ENCODE data around the gene CLINT1.

Gene CLINT1

GRCh38 chr5:157818368-157818767 is 40.6 kb downstream of the CLINT1 start:
- no peak for DNase-seq

- no peak for DNase-seq
Observed at GRCh38 chr5:157817928-157818327, 41.0 kb downstream of the CLINT1 start.

- DNase-seq = no peak
Observed at GRCh38 chr5:157817387-157817702, 41.6 kb downstream of the CLINT1 start.

- no peak for DNase-seq
Observed at GRCh38 chr5:157816682-157817386, 42.1 kb downstream of the CLINT1 start.

GRCh38 chr5:157812086-157812485 is 46.9 kb downstream of the CLINT1 start:
- no peak for DNase-seq

GRCh38 chr5:157808043-157808442 is 50.9 kb downstream of the CLINT1 start:
- DNase-seq = no peak

DNA sequence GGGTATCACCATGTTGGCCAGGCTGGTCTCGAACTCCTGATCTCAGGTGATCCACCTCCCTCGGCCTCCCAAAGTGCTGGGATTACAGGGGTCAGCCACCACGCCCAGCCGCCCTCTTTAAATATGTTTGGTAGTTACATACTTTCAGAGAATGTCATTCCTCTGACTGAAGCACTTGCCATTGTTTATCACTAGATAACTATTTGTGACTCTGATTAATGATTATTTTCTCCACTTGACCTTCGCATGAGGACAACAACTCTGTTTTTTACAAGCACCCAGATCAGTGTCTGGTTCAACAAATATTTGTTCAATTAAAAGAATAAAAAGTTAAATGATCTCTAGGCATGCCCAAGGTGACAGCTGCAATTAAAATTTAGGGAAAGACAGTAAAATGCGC is 56.2 kb downstream of the CLINT1 start:
- no peak for DNase-seq

GRCh38 chr5:157800137-157800536 is 58.8 kb downstream of the CLINT1 start:
- DNase-seq = no peak

- no peak for DNase-seq
Observed at GRCh38 chr5:157799578-157799977, 59.4 kb downstream of the CLINT1 start.

DNA sequence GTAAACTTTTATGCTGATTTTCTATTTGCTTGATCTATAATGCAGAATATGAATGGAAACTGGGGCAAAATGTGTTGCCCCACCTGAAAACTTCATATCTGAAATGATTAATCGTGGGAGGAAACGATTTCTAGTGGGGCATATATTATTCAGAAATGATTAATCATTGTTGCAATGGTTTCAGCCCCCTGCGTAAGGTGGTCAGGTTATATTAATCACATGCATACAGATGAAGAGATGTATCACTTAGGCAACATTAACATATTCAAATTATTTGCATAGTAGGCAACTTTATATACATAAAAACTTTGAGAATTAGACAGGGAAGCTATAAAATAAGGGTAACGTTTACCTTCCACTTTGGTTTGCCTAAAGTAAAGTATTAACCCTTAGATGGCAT is 65.6 kb downstream of the CLINT1 start:
- no peak for DNase-seq

GRCh38 chr5:157785801-157786200 is 73.1 kb downstream of the CLINT1 start:
- no peak for DNase-seq

DNA sequence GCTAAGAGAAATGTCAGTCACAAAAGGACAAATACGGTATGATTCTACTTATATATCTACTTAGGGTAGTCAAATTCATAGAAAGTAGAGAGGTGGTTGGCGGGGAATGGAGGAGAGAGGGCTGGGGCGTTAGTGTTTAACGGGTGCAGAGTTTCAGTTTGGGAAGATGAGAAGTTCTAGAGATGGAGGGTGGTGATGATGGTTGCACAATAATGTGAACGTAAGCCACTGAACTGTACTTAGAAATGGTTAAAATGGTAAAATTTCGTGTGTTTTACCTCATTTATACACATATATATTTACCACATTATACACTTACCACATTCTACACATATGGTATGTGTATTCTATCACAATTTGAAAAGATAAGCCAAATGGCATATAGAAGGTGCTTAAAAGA is 79.7 kb downstream of the CLINT1 start:
- DNase-seq = no peak

DNA sequence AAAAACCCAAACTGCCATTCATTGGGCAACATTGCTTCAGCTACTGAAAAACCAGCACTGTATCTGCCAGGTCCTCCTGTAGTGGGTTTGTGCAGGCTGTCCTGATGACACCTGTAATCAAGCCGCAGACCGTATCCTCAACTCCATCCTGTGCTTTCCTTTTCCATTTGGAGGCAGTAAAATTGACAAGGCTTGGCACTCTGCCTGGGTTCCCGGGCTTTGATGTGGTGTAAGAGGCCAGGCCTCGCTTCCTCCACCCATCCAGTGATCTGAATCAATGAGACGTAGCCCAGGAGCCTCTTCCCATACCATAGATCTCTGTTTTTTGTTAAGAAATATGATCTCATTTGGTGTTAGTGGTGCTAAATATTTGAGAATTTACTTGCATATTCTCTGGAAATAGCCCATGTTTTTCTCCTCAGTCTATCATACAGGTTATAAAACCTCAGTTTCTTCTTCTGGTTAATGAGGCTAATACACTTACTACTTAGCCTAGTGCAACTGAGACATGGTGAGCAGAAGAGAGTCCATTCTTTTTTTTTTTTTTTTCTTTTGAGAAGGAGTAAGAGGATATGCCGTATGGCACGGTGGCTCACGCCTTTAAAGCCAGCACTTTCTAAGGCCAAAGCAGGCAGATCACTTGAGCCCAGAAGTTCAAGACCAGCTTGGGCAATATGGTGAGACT is 80.7 kb downstream of the CLINT1 start:
- DNase-seq = no peak

DNA sequence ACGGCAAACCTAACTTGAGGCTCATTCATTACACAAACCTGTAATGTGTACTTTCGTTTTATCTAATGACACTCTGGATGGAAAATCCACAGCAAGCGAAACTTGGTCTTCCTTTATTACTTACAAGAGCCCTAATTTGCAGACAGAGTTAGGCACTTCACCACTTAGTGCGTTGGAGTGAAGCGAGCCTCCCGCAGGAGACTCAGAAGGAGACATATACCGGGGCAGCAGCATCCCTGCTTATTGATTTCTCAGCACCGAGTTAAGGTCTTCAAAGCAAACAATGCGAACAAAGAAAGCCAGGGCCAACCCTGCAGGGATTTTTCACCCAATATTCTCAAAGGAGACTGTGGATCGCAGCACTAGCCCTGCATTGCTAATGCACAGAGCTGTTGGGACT is 86.8 kb downstream of the CLINT1 start:
- no peak for DNase-seq

DNA sequence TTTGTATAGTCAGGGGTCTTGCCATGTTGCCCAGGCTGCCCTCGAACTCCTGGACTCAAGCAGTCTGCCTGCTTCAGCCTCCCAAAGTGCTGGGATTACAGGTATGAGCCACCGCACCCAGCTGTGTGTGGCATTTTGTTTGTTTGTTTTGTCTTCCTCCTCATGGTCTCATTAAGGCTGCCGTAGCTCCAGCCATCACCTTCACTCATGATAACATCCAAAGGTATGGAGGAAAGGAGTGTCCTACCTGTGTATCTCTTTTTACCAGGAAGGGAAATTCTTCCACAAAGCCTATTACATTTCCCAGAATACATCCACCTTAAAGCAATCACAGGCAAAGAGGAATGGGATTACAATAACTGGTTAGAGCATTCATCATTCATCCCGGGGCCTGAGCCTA is 88.3 kb downstream of the CLINT1 start:
- DNase-seq = no peak

GRCh38 chr5:157767689-157768088 is 91.3 kb downstream of the CLINT1 start:
- no peak for DNase-seq

GRCh38 chr5:157766902-157767301 is 92.0 kb downstream of the CLINT1 start:
- DNase-seq = no peak

DNA sequence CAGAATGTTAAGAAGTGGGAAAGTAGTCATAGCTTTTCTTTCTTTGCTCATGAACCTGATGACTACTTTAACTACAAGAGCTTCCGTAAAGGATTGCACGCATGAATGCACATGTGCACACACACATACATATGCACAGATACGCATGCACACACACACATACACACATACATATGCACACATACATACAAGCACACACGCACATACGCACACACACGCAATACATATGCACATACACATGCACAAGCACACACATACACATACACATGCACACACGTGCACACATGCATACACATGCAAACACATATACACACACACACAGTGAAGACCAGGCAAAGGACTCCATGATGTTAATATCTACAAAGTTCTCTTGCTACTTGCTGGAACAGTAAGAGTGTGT is 92.5 kb downstream of the CLINT1 start:
- DNase-seq = no peak

GRCh38 chr5:157764531-157764930 is 94.4 kb downstream of the CLINT1 start:
- no peak for DNase-seq

DNA sequence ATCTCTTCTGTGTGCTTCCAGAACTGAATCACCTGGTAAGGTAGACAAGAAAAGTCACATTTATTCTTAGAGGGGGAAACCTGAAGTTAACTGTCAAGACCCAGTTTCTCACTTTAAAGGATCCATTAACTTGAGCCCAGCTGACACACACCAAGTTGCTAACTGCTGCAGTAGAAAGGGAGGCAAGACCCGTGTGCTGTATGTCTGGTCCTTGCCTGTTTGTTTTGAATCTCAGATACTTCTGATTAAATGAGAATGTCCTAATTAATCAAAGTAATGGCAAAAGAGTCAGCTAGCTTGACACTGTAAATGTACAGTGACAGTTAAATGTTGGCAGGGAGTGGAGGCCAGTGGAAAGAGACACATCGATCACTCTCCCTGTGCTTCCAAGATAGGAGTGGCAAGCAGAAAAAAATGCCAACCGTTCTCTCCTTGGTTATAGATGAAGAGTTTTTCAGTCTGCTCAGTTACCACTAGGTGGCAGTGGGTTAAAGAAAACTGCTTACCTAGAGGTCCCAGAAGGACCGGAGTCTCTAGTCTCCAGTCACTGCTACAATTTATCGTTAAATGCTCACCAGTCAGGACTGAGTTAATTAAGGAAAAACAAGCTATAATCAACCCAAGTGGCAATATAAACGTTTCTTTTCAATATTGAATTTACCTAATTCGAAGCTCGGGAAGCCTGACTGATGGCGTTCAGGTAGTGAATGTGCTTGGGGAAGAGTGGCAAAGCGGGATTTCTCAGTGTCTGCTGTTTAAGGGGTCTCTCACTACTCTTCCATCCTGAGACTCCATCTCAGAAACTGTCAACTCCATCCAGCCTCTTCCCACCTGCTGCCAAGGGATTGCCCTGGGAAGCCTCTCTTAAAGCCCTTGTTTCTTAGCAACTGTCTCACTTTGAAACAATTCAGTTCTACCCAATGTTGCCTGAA is 97.0 kb downstream of the CLINT1 start:
- DNase-seq = no peak

GRCh38 chr5:157758706-157759105 is 100.2 kb downstream of the CLINT1 start:
- DNase-seq = no peak

- no peak for DNase-seq
Observed at GRCh38 chr5:157756122-157756521, 102.8 kb downstream of the CLINT1 start.

DNA sequence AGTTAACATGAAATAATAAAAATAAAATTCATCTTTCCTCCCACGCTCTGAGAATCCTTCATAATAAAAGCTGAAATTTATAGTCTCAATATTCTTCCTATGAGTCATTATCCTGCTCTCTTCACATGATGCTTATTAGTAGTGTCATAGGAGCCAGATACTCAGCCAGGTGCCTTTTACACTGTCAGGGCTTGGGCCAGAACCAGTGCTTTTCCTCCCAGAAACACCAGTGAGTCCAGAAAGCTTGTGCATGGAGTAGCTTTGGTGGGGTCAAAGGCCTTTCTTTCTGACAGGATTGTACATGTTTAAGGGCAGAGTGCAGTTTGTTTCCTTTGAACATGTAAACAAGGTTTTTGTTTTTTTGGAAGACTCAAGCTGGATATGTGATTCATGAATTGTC is 108.6 kb downstream of the CLINT1 start:
- no peak for DNase-seq

GRCh38 chr5:157749462-157749799 is 109.5 kb downstream of the CLINT1 start:
- DNase-seq = no peak
